HG03097 (cell line): ENCODE results near the gene CTAG1A.
"Not testable (repeated sequence)": the region's sequence is repeated elsewhere in the genome, so short reads cannot be mapped to it uniquely, and the experiment has no call there.

Experiments
- ATAC-seq: cut with Tn5 transposase; IDR thresholded peaks from one replicate; pipeline ENCODE4 v1.9.1; 2021; ENCODE audit not compliant: unreplicated experiment, low FRiP score

Gene CTAG1A

GRCh38 chrX:154584585-154585183 is at the start of gene CTAG1A:
CTAG1A (plus strand) TSS chrX:154585133; CDS start chrX:154585207, 74 bp downstream.
- ATAC-seq, result not testable (repeated sequence)

- no peak for ATAC-seq
Measured at GRCh38 chrX:154535892-154536291, 49.0 kb upstream of the CTAG1A start.

GRCh38 chrX:154539077-154539476 is 45.9 kb upstream of the CTAG1A start:
- no peak for ATAC-seq

GRCh38 chrX:154540365-154540764 is 44.6 kb upstream of the CTAG1A start:
- ATAC-seq, result not testable (repeated sequence)

DNA sequence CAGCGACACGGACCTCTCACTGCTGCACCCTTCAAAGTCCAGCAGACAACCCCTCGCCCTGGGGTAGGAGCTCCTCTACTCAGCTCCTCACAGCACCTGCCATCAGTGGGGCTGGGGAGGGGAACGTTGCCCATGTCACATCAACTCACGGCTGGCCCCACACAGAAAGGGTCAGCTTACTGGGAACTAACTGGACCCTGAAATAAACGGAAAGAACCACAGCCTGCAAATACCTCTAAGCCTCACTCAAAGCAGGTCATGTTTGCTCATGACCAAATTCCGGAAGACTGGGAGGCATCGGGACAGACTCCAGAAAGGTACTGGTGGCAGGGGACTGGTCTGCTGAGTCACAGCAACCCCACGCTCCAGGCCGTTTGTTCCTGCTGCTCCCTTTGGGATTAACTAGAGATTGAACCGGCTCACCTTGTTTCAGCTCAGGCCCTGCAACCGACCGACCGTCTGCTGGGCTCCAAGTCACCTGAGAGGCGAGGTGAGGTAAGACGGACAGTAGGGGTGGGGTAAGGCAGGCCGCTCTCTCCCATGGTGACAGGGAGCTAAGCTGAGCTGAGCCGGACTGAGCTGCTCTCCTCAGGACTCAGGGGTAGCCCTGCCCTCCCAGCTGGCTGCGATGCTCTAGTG is 43.9 kb upstream of the CTAG1A start:
- no peak for ATAC-seq

- no peak for ATAC-seq
Measured at GRCh38 chrX:154541589-154541895, 43.4 kb upstream of the CTAG1A start.

DNA sequence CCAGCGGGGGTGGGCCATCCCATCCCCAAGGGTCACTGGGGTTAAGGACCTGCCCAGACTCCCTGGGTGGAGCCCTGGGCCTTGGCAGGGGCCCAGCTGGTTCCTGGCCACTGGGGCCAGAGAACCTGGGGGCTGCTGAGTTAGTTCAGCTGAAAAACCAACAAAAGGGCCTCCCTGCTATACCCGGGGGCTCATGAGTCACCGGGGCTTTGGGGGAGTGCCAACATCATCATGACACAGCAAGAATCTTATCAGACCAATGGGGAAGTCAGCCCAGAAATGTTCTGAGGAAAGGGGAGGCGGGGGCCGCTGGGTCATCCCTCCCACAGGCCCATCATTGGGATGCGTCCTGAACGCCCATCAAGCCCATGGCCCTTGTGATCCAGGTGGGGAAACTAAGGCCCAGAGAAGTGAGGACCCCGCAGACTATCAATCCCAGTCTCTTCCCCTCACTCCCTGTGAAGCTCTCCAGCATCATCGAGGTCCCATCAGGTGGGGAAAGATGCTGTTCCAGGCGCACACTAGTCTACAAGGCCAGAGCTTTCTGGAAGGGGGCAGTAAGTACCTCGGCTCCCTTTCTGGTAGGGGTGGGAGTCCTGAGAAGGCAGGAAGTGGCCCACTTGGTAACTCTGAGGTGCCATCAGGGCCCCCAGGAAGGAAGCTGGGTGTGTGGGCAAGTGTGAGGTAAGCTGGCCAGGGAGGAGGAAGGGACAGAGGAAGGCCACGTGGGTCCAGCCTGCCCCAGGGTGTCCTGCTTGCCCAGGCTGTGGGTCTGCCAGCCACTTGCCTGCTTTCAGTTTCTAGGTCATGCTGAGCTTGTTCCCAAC is 42.8 kb upstream of the CTAG1A start:
- ATAC-seq, result no peak

- no peak for ATAC-seq
Measured at GRCh38 chrX:154542723-154543424, 42.1 kb upstream of the CTAG1A start.

- no peak for ATAC-seq
Measured at GRCh38 chrX:154545673-154546274, 39.2 kb upstream of the CTAG1A start.

GRCh38 chrX:154546354-154547244 is 38.3 kb upstream of the CTAG1A start, which contains the start of gene G6PD:
G6PD (minus strand) TSS chrX:154546846; CDS start chrX:154546155, 691 bp downstream.
- ATAC-seq, result peak; percentile 49

DNA sequence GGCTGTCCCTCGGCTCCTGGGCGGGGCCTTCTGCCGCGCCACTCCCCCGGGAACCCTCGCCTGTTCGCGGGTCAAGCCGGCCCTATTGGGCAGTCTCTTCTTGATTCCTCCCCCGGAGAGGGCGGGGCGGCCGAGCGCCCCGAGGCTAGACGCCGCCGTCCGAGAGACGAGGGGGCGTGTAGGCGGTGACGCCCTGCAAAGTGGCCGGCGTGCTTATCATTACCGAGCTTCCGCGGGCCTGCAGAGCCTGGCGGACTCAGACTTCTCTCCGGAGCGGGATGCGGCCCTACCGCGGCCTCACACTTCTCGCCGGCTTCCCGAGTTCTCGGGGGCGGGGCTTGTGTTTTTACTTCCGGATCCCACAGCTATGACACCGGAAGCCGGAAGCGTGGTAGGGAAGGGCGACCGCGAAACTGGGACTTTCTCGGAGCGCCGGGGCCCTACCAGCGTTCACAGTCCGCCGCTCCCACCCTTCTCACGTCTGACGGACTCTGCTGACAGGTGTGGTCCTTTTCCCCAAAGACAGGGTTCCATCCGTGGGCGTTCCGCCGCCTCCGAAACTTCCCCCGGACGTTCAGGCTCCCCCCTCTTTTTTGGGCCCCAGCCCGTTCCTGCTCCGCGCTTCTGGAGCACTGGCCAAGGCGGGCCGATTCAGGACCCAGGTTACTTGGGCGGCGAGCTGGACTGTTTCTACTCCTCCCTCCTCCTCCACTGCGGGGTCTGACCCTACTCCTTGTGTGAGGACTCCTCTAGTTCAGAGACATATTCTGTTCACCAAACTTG is 37.5 kb upstream of the CTAG1A start, which contains the start of gene IKBKG:
Gene IKBKG, plus strand, starts transcription at position 376 of the 783 bp plus-strand sequence. CDS start 4,383 bp downstream, outside the sequence.
- ATAC-seq, result peak; percentile 77

DNA sequence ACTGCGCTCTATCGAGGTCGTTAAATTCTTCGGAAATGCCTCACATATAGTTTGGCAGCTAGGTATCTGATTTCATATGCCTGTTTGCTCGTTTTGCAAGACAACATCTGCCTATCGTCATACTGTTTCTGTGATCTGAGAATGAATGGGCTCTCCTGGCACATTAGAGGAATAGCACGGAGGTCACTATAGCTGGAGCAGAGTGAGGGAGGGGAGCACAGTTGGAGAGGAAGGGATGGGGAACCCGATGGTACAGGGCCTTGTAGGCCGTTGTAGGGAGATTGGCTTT is 37.0 kb upstream of the CTAG1A start:
- ATAC-seq, result no peak

GRCh38 chrX:154549766-154550165 is 35.2 kb upstream of the CTAG1A start:
- no peak for ATAC-seq

DNA sequence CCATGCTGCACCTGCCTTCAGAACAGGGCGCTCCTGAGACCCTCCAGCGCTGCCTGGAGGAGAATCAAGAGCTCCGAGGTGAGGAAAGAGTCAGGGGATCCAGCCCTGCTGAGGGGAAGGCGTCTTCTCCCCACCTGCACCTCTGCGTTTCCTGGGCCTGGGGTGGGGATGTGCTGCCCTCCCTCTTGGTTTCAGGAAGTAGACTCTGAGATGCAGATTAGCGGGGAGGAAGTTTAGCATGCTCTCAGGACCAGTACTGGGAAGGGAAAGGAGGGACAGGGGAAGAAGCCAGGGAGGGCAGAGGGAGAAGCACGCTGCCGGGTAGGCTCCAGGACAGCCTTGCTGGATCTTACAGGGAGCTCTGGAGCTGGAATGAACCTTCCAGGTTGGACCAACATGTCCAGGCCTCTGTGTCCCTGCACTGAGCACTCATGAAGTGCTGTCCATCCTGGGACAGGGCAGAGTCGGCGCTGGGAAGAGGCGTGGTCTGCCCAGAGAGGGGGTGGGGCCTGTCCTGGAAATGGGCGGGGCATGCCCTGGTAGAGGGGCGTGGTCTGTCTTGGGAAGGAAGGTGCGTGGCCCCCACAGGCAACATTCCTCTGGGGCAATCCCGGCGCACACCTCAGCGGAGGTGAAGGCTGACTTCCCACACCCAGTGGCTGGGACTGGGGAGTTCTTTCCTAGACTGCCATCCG is 32.7 kb upstream of the CTAG1A start:
- ATAC-seq, result not testable (repeated sequence)

- not testable (repeated sequence) for ATAC-seq
Measured at GRCh38 chrX:154558060-154558690, 26.8 kb upstream of the CTAG1A start.

GRCh38 chrX:154558896-154559295 is 26.0 kb upstream of the CTAG1A start:
- not testable (repeated sequence) for ATAC-seq

GRCh38 chrX:154560326-154560725 is 24.6 kb upstream of the CTAG1A start:
- not testable (repeated sequence) for ATAC-seq

DNA sequence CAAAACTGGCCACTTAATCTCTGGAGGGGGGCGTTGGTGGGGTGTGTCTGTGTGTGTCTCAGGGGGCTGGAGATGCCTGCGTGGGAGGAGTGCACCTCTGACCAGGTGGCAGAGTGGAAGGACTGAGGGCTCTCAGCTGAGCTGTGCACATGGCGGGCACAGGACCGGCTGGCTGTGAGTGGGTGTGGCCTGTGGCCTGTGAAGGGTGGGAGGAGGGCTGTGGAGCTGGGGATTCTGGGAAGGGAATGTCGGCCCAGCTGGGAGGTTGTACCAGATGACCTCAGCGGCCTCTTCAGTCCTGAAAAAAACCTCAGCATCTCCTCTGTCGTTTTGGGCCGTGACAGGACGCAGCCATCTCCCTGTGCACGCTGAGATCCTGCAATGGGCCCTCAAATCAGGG is 22.6 kb upstream of the CTAG1A start:
- ATAC-seq, result not testable (repeated sequence)
